A549 (cell line): ENCODE results near the gene FUT8. TPM values are rescaled to one million over a fixed set of nuclear protein-coding genes. Genes with fewer than 3 reads are reported as not detected.
A peak's percentile ranks its signal among the peaks of the same experiment; 100 is the strongest.

Source experiments
- ATAC-seq, 2 experiments: fragments of 200-7000 bp in 1 of 2; fragments of >200 bp in 1 of 2; cut with Nextera tagmentation in 1 of 2; cut with Tn5 transposase in 1 of 2; 3 replicates each; pipeline versions ENCODE4 v1.8.0 to v1.9.1; 2018 to 2020; ENCODE audit warnings: mild to moderate bottlenecking in 1 of 2, moderate library complexity in 1 of 2
- CTCF ChIA-PET: fragments of 300-600 bp; sonication (Branson Sonifier 250); formaldehyde crosslinking; extraction: SDS; loops from one replicate; lab custom pipeline; 2021; ENCODE audit warnings: antibody characterized with exemption, inconsistent platforms; lab: Yijun Ruan, JAX
- POLR2A ChIA-PET: fragments of 350-600 bp; formaldehyde crosslinking; extraction: SDS; loops from one replicate; lab custom pipeline; 2021; ENCODE audit warnings: antibody characterized with exemption, inconsistent platforms; lab: Yijun Ruan, JAX
- DNase-seq, 2 experiments: peaks; one replicate each; pipeline versions ENCODE4 v3.0.0 to v3.0.0-alpha.2; 2011 to 2016; ENCODE audit warnings: low read depth in 1 of 2, low spot score in 1 of 2
- FAIRE-seq: peaks from 2 replicates; lab custom pipeline; 2011; peaks lifted over from hg19 to GRCh38; lab: Jason Lieb, UNC
- H3K27ac ChIP-seq, 2 experiments: fragments of >200 bp; sonication (Bioruptor Twin); formaldehyde crosslinking; 3 replicates each; pipeline ENCODE4 v1.5.1; 2016 to 2017
- H3K4me1 ChIP-seq: fragments of >200 bp; sonication (Bioruptor Twin); formaldehyde crosslinking; 3 replicates; pipeline ENCODE4 v1.6.1; 2016
- H3K4me2 ChIP-seq: fragments of >200 bp; sonication (Bioruptor Twin); formaldehyde crosslinking; 3 replicates; pipeline ENCODE4 v1.6.1; 2016
- H3K4me3 ChIP-seq: fragments of >200 bp; sonication (Bioruptor Twin); formaldehyde crosslinking; 3 replicates; pipeline ENCODE4 v1.5.1; 2016
- H3K9me3 ChIP-seq: fragments of >200 bp; sonication (Bioruptor Twin); formaldehyde crosslinking; 3 replicates; pipeline ENCODE4 v1.6.1; 2016
- CEBPB ChIP-seq, 2 experiments: fragments of >200 bp in 1 of 2; sonication (Bioruptor Twin) in 1 of 2; formaldehyde crosslinking in 1 of 2; IDR thresholded peaks; 2 replicates each; pipeline ENCODE4 v1.6.1; 2012 to 2016
- CHD2 ChIP-seq: fragments of 150-350 bp; IDR thresholded peaks from 2 replicates; pipeline ENCODE4 v1.6.1; 2014; ENCODE audit warnings: low read length; ENCODE audit not compliant: partially characterized antibody
- EP300 ChIP-seq, 2 experiments: fragments of >200 bp; sonication (Bioruptor Twin); formaldehyde crosslinking; IDR thresholded peaks; 2 replicates in 1 of 2; 3 replicates in 1 of 2; pipeline ENCODE4 v1.6.1; 2016 to 2017
- FOSL2 ChIP-seq, 2 experiments: fragments of 450-650 bp in 1 of 2; fragments of >200 bp in 1 of 2; sonication (Bioruptor Twin) in 1 of 2; formaldehyde crosslinking; IDR thresholded peaks; 2 replicates each; pipeline versions ENCODE4 v1.5.0 to v1.6.1; 2016 to 2020; ENCODE audit warnings: mild to moderate bottlenecking in 1 of 2, moderate library complexity in 1 of 2
- FOXS1 ChIP-seq: fragments of 250-450 bp; sonication (Bioruptor Pico); IDR thresholded peaks from 2 replicates; pipeline ENCODE4 v1.5.0; 2020; ENCODE audit warnings: mild to moderate bottlenecking, moderate library complexity
- HOXA7 ChIP-seq: fragments of 250-450 bp; sonication (Bioruptor Pico); IDR thresholded peaks from 2 replicates; pipeline ENCODE4 v1.5.0; 2020; ENCODE audit warnings: mild to moderate bottlenecking, moderate library complexity
- HOXB5 ChIP-seq: fragments of 250-450 bp; sonication (Bioruptor Pico); IDR thresholded peaks from 2 replicates; pipeline ENCODE4 v1.5.0; 2020; ENCODE audit warnings: mild to moderate bottlenecking, moderate library complexity
- JUNB ChIP-seq: fragments of >200 bp; sonication (Bioruptor Twin); formaldehyde crosslinking; IDR thresholded peaks from 2 replicates; pipeline ENCODE4 v1.6.1; 2016
- MAZ ChIP-seq: fragments of 150-350 bp; IDR thresholded peaks from 2 replicates; pipeline ENCODE4 v1.6.1; 2014; ENCODE audit warnings: antibody characterized with exemption, low read depth, low read length, borderline replicate concordance
- NPAS2 ChIP-seq: fragments of 250-450 bp; sonication (Bioruptor Pico); IDR thresholded peaks from 2 replicates; pipeline ENCODE4 v1.8.0; 2022; ENCODE audit warnings: mild to moderate bottlenecking, moderate library complexity, borderline replicate concordance
- POLR2AphosphoS2 ChIP-seq: conservative IDR thresholded peaks from 2 replicates; pipeline ENCODE4 v1.6.1; 2012; ENCODE audit warnings: low read length, improper control_type of control experiment, inconsistent platforms
- RAD21 ChIP-seq, 2 experiments: fragments of >200 bp in 1 of 2; sonication (Bioruptor Twin) in 1 of 2; formaldehyde crosslinking in 1 of 2; IDR thresholded peaks in 1 of 2; conservative IDR thresholded peaks in 1 of 2; 2 replicates in 1 of 2; 3 replicates in 1 of 2; pipeline ENCODE4 v1.6.1; 2012 to 2018; ENCODE audit warnings: inconsistent platforms in 1 of 2
- RARB ChIP-seq: fragments of 250-450 bp; sonication (Bioruptor Pico); IDR thresholded peaks from 2 replicates; pipeline ENCODE4 v1.8.0; 2021; ENCODE audit warnings: mild to moderate bottlenecking, moderate library complexity
- RCOR1 ChIP-seq: fragments of 150-350 bp; IDR thresholded peaks from 2 replicates; pipeline ENCODE4 v1.6.1; 2014; ENCODE audit warnings: antibody characterized with exemption, low read length, low read depth
- REST ChIP-seq: fragments of 200-600 bp; sonication (generic); IDR thresholded peaks from 2 replicates; pipeline ENCODE4 v1.6.1; 2016; ENCODE audit warnings: antibody characterized with exemption, mild to moderate bottlenecking, moderate library complexity
- USF2 ChIP-seq: fragments of 450-650 bp; IDR thresholded peaks from 2 replicates; pipeline ENCODE4 v1.6.1; 2014; ENCODE audit warnings: antibody characterized with exemption
- WGBS: methylation state at CpG from one replicate; pipeline ENCODE4 v1.1.6; 2017; ENCODE audit errors: missing lambda C conversion rate; 5-methylcytosine and 5-hydroxymethylcytosine counted together
- polyA plus RNA-seq, 4 experiments: library from polyadenylated mRNA; depleted of rRNA in 3 of 4; stranded (reverse); fragments of >200 nt; fragmentation: RNase III in 1 of 4; extraction: RNeasy Plus Mini Kit Qiagen cat#74134 plus additional on column Dnase treatment in 1 of 4; gene quantifications; 2 replicates in 3 of 4; 3 replicates in 1 of 4; pipeline ENCODE4 v1.2.3, GENCODE V29; 2011 to 2017
- TF ChIP-seq, protein P1 (sequence below): fragments of >200 bp; sonication (Bioruptor Twin); formaldehyde crosslinking; IDR thresholded peaks from 2 replicates; pipeline ENCODE4 v1.6.1; 2016
- TF ChIP-seq, protein P2 (sequence below): fragments of 250-450 bp; sonication (Bioruptor Pico); IDR thresholded peaks from 2 replicates; pipeline ENCODE4 v1.5.0; 2020; ENCODE audit warnings: low read depth, mild to moderate bottlenecking, moderate library complexity

FUT8 gene
- polyA plus RNA-seq, 2 of the 4 experiments (the other 2 are of a cell fraction) = 20.3 to 22.9 TPM

DNA sequence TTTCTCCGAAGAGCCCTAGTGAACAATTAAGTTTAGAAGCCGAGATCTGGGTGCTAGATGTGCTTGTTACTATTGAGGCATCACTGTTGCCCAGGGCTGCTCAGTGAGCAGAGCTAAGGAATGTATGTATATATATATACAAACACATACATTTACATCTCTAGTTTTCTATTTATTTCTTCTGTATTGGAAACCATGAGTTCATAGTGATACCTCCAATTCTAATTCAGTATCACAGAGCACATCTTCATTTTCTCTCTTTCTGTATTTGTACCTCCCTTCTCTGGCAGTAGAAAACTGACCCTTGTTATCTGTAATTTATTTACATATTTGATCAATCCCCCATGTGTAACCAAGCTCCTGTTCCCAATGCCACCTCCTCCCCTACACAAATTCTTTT lies 40.7 kb upstream of the FUT8 start (continued):
- TF ChIP-seq USF2 = no peak

- Histone ChIP-seq H3K27ac (no peak overlapping the region), H3K4me2 (no peak overlapping the region), H3K4me3 (no peak overlapping the region), H3K9me3 (no peaks in the 10 kb centered on the region), H3K4me1 (peaks cover 10% of the 10 kb centered on the region)
- TF ChIP-seq RCOR1 = no peak
- no peak for FAIRE-seq
- ChIA-PET POLR2A (no interaction called here), CTCF (no interaction called here)
- no peak for ATAC-seq
- DNase-seq = no peak
- WGBS = 81% methylated on average over 15 of the region's 15 CpGs
Observed at GRCh38 chr14:65373016-65373670, 39.4 kb upstream of the FUT8 start.

DNA sequence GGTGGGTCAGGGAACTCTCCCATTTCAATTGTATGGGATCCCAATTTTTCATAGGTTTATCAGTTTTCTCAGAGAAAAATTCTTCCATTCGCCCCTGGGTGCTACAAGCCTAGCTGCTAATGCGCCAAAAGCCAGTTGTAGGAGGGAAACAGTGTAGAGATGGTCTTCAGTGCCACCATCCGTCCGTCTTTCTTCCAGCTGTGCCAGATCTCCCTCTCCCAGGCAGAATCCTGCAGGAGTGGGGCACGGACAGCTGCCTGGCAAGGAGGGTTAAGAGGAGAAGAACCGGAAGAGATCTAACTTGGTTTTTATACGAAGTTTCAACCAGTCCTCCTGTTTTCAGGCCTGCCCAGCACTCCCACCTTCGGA lies 38.9 kb upstream of the FUT8 start:
- POLR2A ChIA-PET = no interaction called here
- Histone ChIP-seq H3K9me3 (no peaks in the 10 kb centered on the region), H3K27ac (no peak overlapping the region), H3K4me1 (peaks cover 12% of the 10 kb centered on the region), H3K4me3 (no peak overlapping the region), H3K4me2 (no peak overlapping the region)
- CTCF ChIA-PET = no interaction called here
- FAIRE-seq = no peak
- no peak for DNase-seq
- WGBS = 78% methylated on average over 8 of the region's 8 CpGs
- TF ChIP-seq POLR2AphosphoS2 = no peak
- no peak for TF ChIP-seq RARB (CRISPR knock-in tag)
- no peak for TF ChIP-seq FOXS1 (CRISPR knock-in tag)
- no peak for TF ChIP-seq EP300 (IDR thresholded peaks at IDR 0.05)
- no peak for TF ChIP-seq MAZ
- TF ChIP-seq, protein P1, sequence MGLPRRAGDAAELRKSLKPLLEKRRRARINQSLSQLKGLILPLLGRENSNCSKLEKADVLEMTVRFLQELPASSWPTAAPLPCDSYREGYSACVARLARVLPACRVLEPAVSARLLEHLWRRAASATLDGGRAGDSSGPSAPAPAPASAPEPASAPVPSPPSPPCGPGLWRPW = no peak
- TF ChIP-seq NPAS2 = no peak
- no peak for TF ChIP-seq HOXB5 (CRISPR knock-in tag)
- TF ChIP-seq FOSL2 (IDR thresholded peaks at IDR 0.05) = no peak
- no peak for TF ChIP-seq FOSL2 (CRISPR knock-in tag; IDR thresholded peaks at IDR 0.05)
- no peak for TF ChIP-seq CHD2
- no peak for TF ChIP-seq REST
- no peak for TF ChIP-seq HOXA7
- no peak for TF ChIP-seq RAD21 (conservative IDR thresholded peaks at IDR 0.05 in 1 of 2, IDR thresholded peaks at IDR 0.05 in 1 of 2)
- no peak for TF ChIP-seq JUNB
- ATAC-seq = no peak

- no peak overlapping the region for H3K4me3 ChIP-seq
- FAIRE-seq = no peak
- peaks cover 12% of the 10 kb centered on the region for H3K4me1 ChIP-seq
- ChIA-PET CTCF (interaction anchor here (1.0 to 1.5 kb wide), 3 partner anchors 17 to 136 kb away, joined by 3 read pairs; no protein-coding TSS in a partner anchor), POLR2A (no interaction called here)
- ATAC-seq = peak in 1 of 2 experiments; percentile 59; a peak in 3 of 6 replicates
- H3K4me2 ChIP-seq = peak overlapping the region; percentile 55
- peak in 1 of 2 experiments; percentile 15 for DNase-seq
- H3K27ac ChIP-seq = peak overlapping the region; percentile 15 to 39; a peak in 3 of 6 replicates
- WGBS = 31% methylated on average over 4 of the region's 4 CpGs
- no peaks in the 10 kb centered on the region for H3K9me3 ChIP-seq
- TF ChIP-seq, protein P2, sequence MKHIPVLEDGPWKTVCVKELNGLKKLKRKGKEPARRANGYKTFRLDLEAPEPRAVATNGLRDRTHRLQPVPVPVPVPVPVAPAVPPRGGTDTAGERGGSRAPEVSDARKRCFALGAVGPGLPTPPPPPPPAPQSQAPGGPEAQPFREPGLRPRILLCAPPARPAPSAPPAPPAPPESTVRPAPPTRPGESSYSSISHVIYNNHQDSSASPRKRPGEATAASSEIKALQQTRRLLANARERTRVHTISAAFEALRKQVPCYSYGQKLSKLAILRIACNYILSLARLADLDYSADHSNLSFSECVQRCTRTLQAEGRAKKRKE (CRISPR knock-in tag) = no peak
- TF ChIP-seq FOXS1 (CRISPR knock-in tag) (no peak), CEBPB (IDR thresholded peaks at IDR 0.05) (peak in 1 of 2 experiments; percentile 52; a peak in 1 of 4 replicates)
Observed at GRCh38 chr14:65377576-65377975, 35.0 kb upstream of the FUT8 start.
